ENCODE measurements around the gene ZNF107.

The ZNF107 gene

GRCh38 chr7:64665980-64666662 is at the start of gene ZNF107:
Gene ZNF107, plus strand, starts transcription at chr7:64666133. Its CDS starts 150 bp downstream, at chr7:64666283.
- DNase-seq (ENCODE audit: low read depth): peak; percentile 79

- DNase-seq (ENCODE audit: low read depth): no peak
Measured at GRCh38 chr7:64618785-64619456, 47.0 kb upstream of the ZNF107 start.

GRCh38 chr7:64619705-64620104 is 46.2 kb upstream of the ZNF107 start:
- DNase-seq (ENCODE audit: low read depth): no peak

GRCh38 chr7:64621656-64622055 is 44.3 kb upstream of the ZNF107 start:
- DNase-seq (ENCODE audit: low read depth): no peak

GRCh38 chr7:64625114-64626082 is 40.5 kb upstream of the ZNF107 start:
- no peak for DNase-seq (ENCODE audit: low read depth)

GRCh38 chr7:64626083-64626469 is 39.9 kb upstream of the ZNF107 start:
- no peak for DNase-seq (ENCODE audit: low read depth)

GRCh38 chr7:64626557-64626956 is 39.4 kb upstream of the ZNF107 start:
- DNase-seq (ENCODE audit: low read depth): no peak

- no peak for DNase-seq (ENCODE audit: low read depth)
Measured at GRCh38 chr7:64628192-64628591, 37.7 kb upstream of the ZNF107 start.

GRCh38 chr7:64628721-64629120 is 37.2 kb upstream of the ZNF107 start:
- DNase-seq (ENCODE audit: low read depth): no peak

GRCh38 chr7:64630496-64630895 is 35.4 kb upstream of the ZNF107 start:
- DNase-seq (ENCODE audit: low read depth): no peak

GRCh38 chr7:64632029-64632428 is 33.9 kb upstream of the ZNF107 start:
- no peak for DNase-seq (ENCODE audit: low read depth)

- DNase-seq (ENCODE audit: low read depth): no peak
Measured at GRCh38 chr7:64633401-64633800, 32.5 kb upstream of the ZNF107 start.

GRCh38 chr7:64634406-64635062 is 31.4 kb upstream of the ZNF107 start:
- no peak for DNase-seq (ENCODE audit: low read depth)

GRCh38 chr7:64636386-64636785 is 29.5 kb upstream of the ZNF107 start:
- no peak for DNase-seq (ENCODE audit: low read depth)

GRCh38 chr7:64637521-64638445 is 28.1 kb upstream of the ZNF107 start:
- DNase-seq (ENCODE audit: low read depth): no peak

- DNase-seq (ENCODE audit: low read depth): no peak
Measured at GRCh38 chr7:64638822-64639221, 27.1 kb upstream of the ZNF107 start.

- DNase-seq (ENCODE audit: low read depth): no peak
Measured at GRCh38 chr7:64639267-64640001, 26.5 kb upstream of the ZNF107 start.

- no peak for DNase-seq (ENCODE audit: low read depth)
Measured at GRCh38 chr7:64640504-64640903, 25.4 kb upstream of the ZNF107 start.

- no peak for DNase-seq (ENCODE audit: low read depth)
Measured at GRCh38 chr7:64642046-64642445, 23.9 kb upstream of the ZNF107 start.

- no peak for DNase-seq (ENCODE audit: low read depth)
Measured at GRCh38 chr7:64642875-64643274, 23.1 kb upstream of the ZNF107 start.

All from HS-5 (cell line).